B cell (primary cell): ENCODE data around the gene MOCS2. TPM values are rescaled to one million over a fixed set of nuclear protein-coding genes. Genes with fewer than 3 reads are reported as not detected.
"Not testable (repeated sequence)": the region's sequence is repeated elsewhere in the genome, so short reads cannot be mapped to it uniquely, and the experiment has no call there.

Experiments used
- ATAC-seq: fragments of 200-7000 bp; cut with Tn5 transposase; one replicate; pipeline ENCODE4 v1.10.0; 2021; ENCODE audit warnings: low read depth, mild to moderate bottlenecking, moderate number of reproducible peaks, moderate library complexity
- CTCF ChIA-PET: fragments of 350-600 bp; sonication (Branson Sonifier 250); formaldehyde crosslinking; loops from one replicate; lab custom pipeline; 2021; ENCODE audit warnings: antibody characterized with exemption, inconsistent platforms; lab: Charles Lee
- POLR2A ChIA-PET: fragments of 350-600 bp; sonication (Branson Sonifier 250); formaldehyde crosslinking; loops from one replicate; lab custom pipeline; 2021; ENCODE audit warnings: antibody characterized with exemption; lab: Charles Lee
- DNase-seq: peaks from one replicate; pipeline ENCODE4 v3.0.0; 2013
- H2AFZ ChIP-seq: 2 replicates; pipeline ENCODE4 v1.6.1; 2012; ENCODE audit warnings: mild to moderate bottlenecking, low read depth, low read length; ENCODE audit not compliant: insufficient read depth, poor library complexity, severe bottlenecking
- H3K27ac ChIP-seq, 2 donors: 1 replicate in 1 of 2; 2 replicates in 1 of 2; pipeline ENCODE4 v1.5.1; 2012 to 2013; ENCODE audit warnings: low read length in 2 of 2, mild to moderate bottlenecking in 2 of 2, moderate library complexity in 1 of 2
- H3K27me3 ChIP-seq, 4 experiments: fragments of 200-600 bp in 1 of 4; sonication (generic) in 1 of 4; replicated peaks in 1 of 4; 1 replicate in 2 of 4; 2 replicates in 2 of 4; pipeline versions ENCODE4 v1.6.1 to v1.7.0; 2013 to 2016; ENCODE audit warnings: low read length in 3 of 4, mild to moderate bottlenecking in 2 of 4, mixed read lengths in 1 of 4, moderate library complexity in 1 of 4; ENCODE audit not compliant: insufficient read depth in 4 of 4, control insufficient read depth in 3 of 4; ENCODE audit errors: control extremely low read depth in 1 of 4
- H3K36me3 ChIP-seq, 2 experiments: replicated peaks in 1 of 2; 1 replicate in 1 of 2; 2 replicates in 1 of 2; pipeline versions ENCODE4 v1.6.1 to v1.7.1; 2013; ENCODE audit warnings: low read length in 1 of 2; ENCODE audit not compliant: insufficient read depth in 2 of 2, control insufficient read depth in 1 of 2; ENCODE audit errors: control extremely low read depth in 1 of 2, extremely low read depth in 1 of 2
- H3K4me1 ChIP-seq, 2 donors: fragments of 200-600 bp in 1 of 2; sonication (generic) in 1 of 2; 1 replicate in 1 of 2; 2 replicates in 1 of 2; pipeline versions ENCODE4 v1.5.1 to v1.6.1; 2013 to 2017; ENCODE audit warnings: low read length in 2 of 2; ENCODE audit not compliant: control insufficient read depth in 2 of 2, insufficient read depth in 2 of 2
- H3K4me2 ChIP-seq: replicated peaks from 2 replicates; pipeline ENCODE3; 2012; ENCODE audit warnings: mild to moderate bottlenecking, low read depth, low read length; ENCODE audit not compliant: poor library complexity, severe bottlenecking
- H3K4me3 ChIP-seq, 5 experiments: fragments of 200-600 bp in 1 of 5; sonication (generic) in 1 of 5; 1 replicate in 3 of 5; 2 replicates in 2 of 5; pipeline versions ENCODE4 v1.5.1 to v1.7.0; 2011 to 2016; ENCODE audit warnings: low read length in 4 of 5, mild to moderate bottlenecking in 4 of 5, low read depth in 2 of 5, control low read depth in 1 of 5, moderate library complexity in 1 of 5; ENCODE audit not compliant: insufficient read depth in 1 of 5; ENCODE audit errors: control extremely low read depth in 1 of 5, extremely low read depth in 1 of 5
- H3K79me2 ChIP-seq: fragments of 200-600 bp; sonication (generic); one replicate; pipeline ENCODE4 v1.6.0; 2016; ENCODE audit warnings: low read length; ENCODE audit not compliant: control insufficient read depth, insufficient read depth
- H3K9ac ChIP-seq: fragments of 200-600 bp; sonication (generic); 2 replicates; pipeline ENCODE4 v1.6.1; 2017; ENCODE audit warnings: mild to moderate bottlenecking, low read length, moderate library complexity
- H3K9me3 ChIP-seq, 3 donors: one replicate each; pipeline versions ENCODE4 v1.6.1 to v1.7.1; 2013; ENCODE audit warnings: low read length in 2 of 3; ENCODE audit not compliant: control insufficient read depth in 2 of 3, insufficient read depth in 1 of 3; ENCODE audit errors: control extremely low read depth in 1 of 3
- H4K20me1 ChIP-seq: 2 replicates; pipeline ENCODE4 v1.6.0; 2012; ENCODE audit warnings: mild to moderate bottlenecking, low read length; ENCODE audit not compliant: insufficient read depth, control insufficient read depth, poor library complexity, severe bottlenecking
- H3K27ac Mint-ChIP-seq: one replicate; pipeline ENCODE4 v1.8.0; 2021; ENCODE audit warnings: mixed read lengths
- H3K27me3 Mint-ChIP-seq: one replicate; pipeline ENCODE4 v1.8.0; 2021; ENCODE audit warnings: mixed read lengths
- H3K4me1 Mint-ChIP-seq: one replicate; pipeline ENCODE4 v1.8.0; 2021; ENCODE audit warnings: mixed read lengths
- H3K4me3 Mint-ChIP-seq: one replicate; pipeline ENCODE4 v1.8.0; 2021; ENCODE audit warnings: mixed read lengths
- H3K9me3 Mint-ChIP-seq: one replicate; pipeline ENCODE4 v1.8.0; 2022; ENCODE audit warnings: mixed read lengths; ENCODE audit not compliant: insufficient read depth
- CTCF ChIP-seq: fragments of 200-600 bp; IDR thresholded peaks from one replicate; pipeline ENCODE4 v1.8.0; 2022; ENCODE audit warnings: antibody characterized with exemption, mild to moderate bottlenecking
- EZH2 ChIP-seq: IDR thresholded peaks from 2 replicates; pipeline ENCODE4 v1.6.1; 2012; ENCODE audit warnings: borderline replicate concordance, low read depth, mild to moderate bottlenecking, moderate library complexity, low read length; ENCODE audit not compliant: insufficient read depth, poor library complexity, severe bottlenecking
- WGBS: methylation state at CpG from one replicate; pipeline ENCODE4 v1.1.5; 2013; ENCODE audit warnings: missing lambda C conversion rate; ENCODE audit not compliant: insufficient coverage; 5-methylcytosine and 5-hydroxymethylcytosine counted together
- intact Hi-C: fragments of 100-400 bp; cut with micrococcal nuclease; formaldehyde crosslinking; loops from one replicate; pipeline ENCODE4 v1.10.0; 2022
- polyA plus RNA-seq: library from polyadenylated mRNA; depleted of rRNA; stranded (reverse); fragments of >200 nt; gene quantifications from 2 replicates; pipeline ENCODE4 v1.2.3, GENCODE V29; 2012
- total RNA-seq, 2 donors: library from RNA; stranded (reverse); fragments of 120-200 nt in 1 of 2; gene quantifications; 1 replicate in 1 of 2; 2 replicates in 1 of 2; pipeline versions ENCODE4 v1.2.3 to v1.2.4, GENCODE V29; 2013 to 2022

Gene MOCS2
- total and polyA plus RNA-seq, 2 donors (not counting 1 experiment from before 2014, with no cell fraction given): 7.5 to 15.3 TPM

DNA sequence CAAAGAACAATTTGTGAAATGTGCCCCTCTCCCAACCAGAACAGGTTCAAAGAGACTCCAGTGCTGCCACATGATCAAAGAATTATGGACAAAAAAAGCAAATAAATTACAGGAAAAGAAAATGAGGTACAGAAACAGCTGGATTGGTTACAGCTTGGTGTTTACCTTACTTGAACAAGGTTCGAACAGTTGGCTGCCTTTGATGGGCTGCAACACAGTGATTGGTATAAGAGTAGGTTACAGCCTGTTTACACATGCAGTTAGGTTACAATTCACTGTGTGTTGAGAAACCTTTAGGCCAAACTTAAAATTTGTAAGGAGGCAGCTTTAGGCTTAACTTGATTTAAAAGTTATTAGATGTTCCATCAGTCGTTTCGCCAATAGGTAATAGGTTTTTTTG lies 3.4 kb upstream of the MOCS2 start:
- Mint-ChIP-seq H3K27me3 (no peaks in the 10 kb centered on the region), H3K9me3 (no peaks in the 10 kb centered on the region), H3K4me1 (peaks cover 23% of the 10 kb centered on the region), H3K27ac (no peak overlapping the region), H3K4me3 (no peak overlapping the region)
- no peaks in the 10 kb centered on the region for H3K36me3 ChIP-seq
- POLR2A ChIA-PET: no interaction called here
- DNase-seq (no peak), ATAC-seq (no peak)
- H3K9me3 ChIP-seq: no peaks in the 10 kb centered on the region
- CTCF ChIA-PET: no interaction called here
- no peaks in the 10 kb centered on the region for H4K20me1 ChIP-seq
- no peak overlapping the region for H3K27ac ChIP-seq
- no peak overlapping the region for H3K4me2 ChIP-seq
- H3K4me1 ChIP-seq: peaks cover 9 to 11% of the 10 kb centered on the region in 2 donors
- no peak overlapping the region for H3K9ac ChIP-seq
- peaks cover 6% of the 10 kb centered on the region for H3K79me2 ChIP-seq
- H2AFZ ChIP-seq: no peak overlapping the region
- intact Hi-C loops: loop anchor here (5.0 kb wide), 1 partner anchor 449 kb away; the partner anchor contains the start of gene NDUFS4
- TF ChIP-seq EZH2 (no peak), CTCF (no peak)
- H3K27me3 ChIP-seq: no peaks in the 10 kb centered on the region
- WGBS: 100% methylated on average over 1 of the region's 3 CpGs
- H3K4me3 ChIP-seq: no peak overlapping the region

DNA sequence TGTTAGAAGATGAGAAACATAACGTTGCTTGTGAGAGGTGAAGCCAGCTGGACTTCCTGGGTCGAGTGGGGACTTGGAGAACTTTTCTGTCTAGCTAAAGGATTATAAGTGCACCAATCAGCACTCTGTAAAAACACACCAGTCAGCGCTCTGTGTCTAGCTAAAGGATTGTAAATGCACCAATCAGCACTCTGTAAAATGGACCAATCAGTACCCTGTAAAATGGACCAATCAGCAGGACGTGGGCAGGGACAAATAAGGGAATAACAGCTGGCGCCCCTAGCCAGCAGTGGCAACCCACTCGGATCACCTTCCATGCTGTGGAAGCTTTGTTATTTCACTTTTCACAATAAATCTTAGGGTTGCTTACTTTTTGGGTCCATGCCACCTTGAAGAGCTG lies 2.8 kb upstream of the MOCS2 start:
- H3K9ac ChIP-seq, DNase-seq, H3K27me3 Mint-ChIP-seq, POLR2A ChIA-PET, H3K9me3 Mint-ChIP-seq, H3K9me3 ChIP-seq, H3K27ac ChIP-seq, H3K4me3 ChIP-seq, H3K36me3 ChIP-seq, H3K4me3 Mint-ChIP-seq, H2AFZ ChIP-seq, H4K20me1 ChIP-seq, ATAC-seq, H3K27ac Mint-ChIP-seq, H3K27me3 ChIP-seq, H3K4me2 ChIP-seq: not testable (repeated sequence)
- intact Hi-C loops: loop anchor here (5.0 kb wide), 1 partner anchor 450 kb away; the partner anchor contains the start of gene NDUFS4
- peaks cover 9 to 11% of the 10 kb centered on the region in 2 donors for H3K4me1 ChIP-seq
- WGBS: 94% methylated on average over 4 of the region's 6 CpGs
- CTCF ChIA-PET: interaction anchor here (0.9 kb wide), 1 partner anchor 15 kb away, joined by 4 read pairs; no protein-coding TSS in a partner anchor
- peaks cover 28% of the 10 kb centered on the region for H3K4me1 Mint-ChIP-seq
- H3K79me2 ChIP-seq: peaks cover 10% of the 10 kb centered on the region
